NCI-H1417 treated with DMSO at 0.1 percent for 48 hours (cell line): ENCODE results near the gene SLC16A8.
"Not testable (repeated sequence)": the region's sequence is repeated elsewhere in the genome, so short reads cannot be mapped to it uniquely, and the experiment has no call there.

Experiments
- DNase-seq: peaks from one replicate; lab custom pipeline; 2025; lab: John Stamatoyannopoulos, UW

The SLC16A8 gene

DNA sequence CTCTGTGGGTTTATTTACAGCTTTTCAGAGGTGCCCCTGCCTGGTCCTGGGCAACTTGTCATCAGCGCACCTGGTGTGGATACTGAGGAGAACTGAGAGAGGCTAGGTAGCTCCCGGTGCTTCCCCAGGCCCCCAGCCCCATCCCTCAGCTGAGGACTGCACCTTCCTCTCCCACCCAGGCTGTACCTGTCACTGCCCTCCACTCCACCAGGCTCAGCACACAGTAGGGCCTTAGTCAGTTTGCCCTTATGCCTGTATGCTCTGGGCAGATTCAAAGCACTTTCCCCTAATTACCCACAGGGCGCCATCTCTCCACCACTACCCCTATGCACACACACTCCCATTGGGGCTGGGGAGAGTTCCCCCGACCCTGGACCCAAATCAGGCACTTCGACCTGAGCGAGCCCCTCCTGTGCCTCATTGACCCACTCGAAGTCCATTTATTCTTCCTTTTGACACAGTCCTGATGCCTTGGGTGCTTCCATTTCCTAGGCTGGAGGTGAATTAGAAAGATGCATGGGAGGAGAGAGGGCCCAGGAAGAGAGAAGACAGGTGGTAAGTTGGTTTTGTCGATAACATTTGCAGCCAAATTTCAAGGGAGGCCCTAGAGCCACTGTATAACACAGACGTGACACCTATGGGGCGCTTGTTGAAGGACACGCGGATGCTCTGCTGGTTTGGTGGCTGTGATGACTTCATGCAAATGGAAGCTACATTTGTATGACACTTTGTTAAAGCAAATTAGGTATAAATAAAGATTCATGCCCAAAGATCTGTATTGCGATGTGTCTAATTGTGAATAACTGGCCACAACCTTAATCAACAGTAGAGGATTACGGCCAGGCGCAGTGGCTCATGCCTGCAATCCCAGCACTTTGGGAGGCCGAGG is 40.6 kb downstream of the SLC16A8 start:
- DNase-seq = no peak

- DNase-seq = no peak
These were observed 41.5 kb downstream of the SLC16A8 start for GRCh38 chr22:38042488-38042790.

DNA sequence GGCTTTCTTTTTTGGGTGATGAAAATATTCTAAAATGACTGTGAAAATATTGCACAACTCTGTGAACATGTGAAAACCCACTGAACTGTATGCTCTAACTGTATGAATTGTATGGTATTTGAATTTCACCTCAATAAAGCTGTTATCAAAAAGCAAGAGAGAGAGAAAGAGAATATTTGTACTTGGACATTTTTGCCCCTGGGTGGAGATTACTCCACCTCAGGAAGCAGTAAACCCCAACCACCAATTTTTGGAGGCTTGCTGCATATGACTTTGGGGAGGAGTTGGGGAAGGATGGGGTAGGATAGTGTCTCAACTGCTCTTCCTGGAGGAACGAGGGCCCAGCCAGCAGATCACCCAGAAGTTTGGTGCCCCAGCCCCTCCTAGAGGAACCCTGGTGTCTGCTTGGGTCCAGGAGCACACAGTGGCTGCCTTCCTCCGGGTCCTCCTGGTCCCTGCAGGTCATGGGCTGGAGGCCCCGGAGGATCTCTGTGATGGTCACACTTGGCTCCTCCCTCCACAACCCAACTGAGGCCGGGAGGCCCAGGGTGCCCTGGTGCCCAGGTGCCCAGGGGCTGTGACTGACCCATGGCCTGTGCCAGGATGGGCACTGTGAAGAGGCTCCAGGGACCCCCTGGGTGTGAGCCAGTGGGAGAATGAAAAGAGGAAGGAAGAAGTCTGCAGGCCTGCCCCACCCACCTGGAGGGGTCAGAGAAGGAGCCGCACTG is 42.1 kb downstream of the SLC16A8 start:
- no peak for DNase-seq

DNA sequence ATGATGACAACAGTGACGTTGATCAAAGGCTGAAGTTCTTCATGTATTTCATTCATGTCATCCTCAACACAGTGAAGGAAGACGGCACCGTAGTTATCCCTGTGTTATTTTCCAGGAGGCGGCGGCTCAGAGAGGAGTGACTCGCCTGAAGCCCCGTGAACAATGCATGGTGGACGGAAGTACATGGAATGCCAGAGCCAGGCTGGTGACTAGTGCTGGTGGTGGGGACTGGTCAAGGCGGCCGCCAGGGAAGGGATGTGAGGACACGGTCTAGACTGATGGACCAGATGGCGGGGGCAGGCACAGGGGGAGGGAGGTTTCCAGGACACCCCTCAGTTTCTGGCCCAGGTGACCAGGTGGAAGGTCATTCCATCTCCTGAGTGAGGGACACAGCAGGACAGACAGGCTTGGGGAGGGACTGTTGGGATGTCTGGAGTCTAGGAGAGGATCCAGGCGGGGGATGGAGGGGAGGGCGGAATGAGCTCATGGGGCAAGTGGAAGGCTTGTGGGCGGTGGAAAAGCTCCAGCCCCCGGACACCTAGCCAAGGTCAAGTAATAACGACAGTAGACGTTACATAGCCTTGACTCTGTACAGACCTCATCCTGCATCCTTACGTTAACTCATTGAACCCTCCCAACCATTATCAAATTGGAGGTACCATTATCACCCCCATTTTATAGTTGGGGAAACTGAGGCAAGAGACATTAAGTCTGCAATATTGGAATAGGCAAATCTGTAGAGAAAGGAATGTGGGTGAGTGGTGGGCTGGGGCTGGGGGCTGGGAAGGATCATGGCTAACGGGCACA is 42.8 kb downstream of the SLC16A8 start:
- DNase-seq = no peak

DNA sequence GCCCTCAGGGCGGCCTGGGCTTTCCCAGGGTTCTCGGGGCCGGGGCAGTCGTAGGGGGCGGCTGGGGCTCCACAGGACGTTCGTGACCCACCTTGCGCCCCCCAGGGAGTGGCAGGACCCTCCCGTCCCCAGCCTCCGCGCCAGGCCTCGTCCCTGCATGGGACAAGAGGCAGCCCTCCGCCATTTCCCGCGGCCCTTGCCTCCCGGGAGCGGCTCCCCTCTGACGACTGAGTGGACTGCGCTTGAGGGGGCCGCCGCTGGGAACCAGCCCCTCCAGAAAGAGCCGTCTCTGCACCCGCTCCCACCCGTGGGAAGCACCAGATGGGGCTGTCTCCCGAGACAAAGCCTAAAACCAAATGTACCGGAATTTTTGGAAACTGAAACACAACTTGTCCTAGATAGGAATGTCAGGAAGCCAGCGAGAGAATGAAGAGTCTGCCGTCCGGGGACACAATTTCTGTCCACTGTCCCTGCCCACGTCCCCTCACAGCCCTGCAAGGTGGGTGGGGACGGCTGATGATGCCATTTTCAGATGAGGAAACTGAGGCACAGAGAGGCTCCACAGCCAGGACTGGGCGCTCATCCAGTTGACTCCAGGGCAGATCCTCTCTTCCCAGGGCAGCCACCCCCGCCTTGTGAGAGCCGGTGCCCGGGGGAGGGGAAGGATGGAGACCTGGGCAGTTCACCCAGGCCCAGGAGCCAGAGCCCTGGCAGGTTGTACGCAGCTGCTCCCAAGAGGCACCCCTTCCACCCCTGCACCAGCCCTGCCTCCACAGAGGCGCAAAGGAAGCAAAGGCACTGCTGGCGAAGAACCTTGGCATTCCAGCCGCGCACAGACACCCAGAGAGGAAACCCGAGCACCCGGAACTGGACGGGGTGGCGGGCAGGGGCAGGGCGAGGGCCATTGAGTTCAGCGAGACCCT is 44.8 kb downstream of the SLC16A8 start:
- DNase-seq = no peak

DNA sequence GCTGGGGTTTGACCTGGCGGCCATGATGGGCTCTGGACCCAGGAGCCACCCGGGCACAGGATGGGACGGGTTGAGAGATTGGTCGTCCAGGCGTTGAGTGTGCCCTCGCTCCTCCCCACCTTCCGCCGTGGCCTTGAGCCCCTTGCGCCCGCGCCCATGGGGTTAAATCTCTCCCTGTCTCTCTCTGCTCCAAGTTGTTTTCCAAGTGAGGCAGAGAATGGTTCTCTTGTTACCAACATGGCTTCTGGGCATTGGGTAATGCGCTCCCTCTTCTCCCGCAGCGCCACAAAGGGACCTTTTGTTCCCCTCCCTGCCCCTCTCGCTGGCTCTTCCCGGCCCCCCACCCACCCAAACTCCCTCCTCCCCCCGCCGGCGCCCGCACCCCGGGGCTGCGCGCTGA is 45.6 kb downstream of the SLC16A8 start:
- no peak for DNase-seq

- not testable (repeated sequence) for DNase-seq
These were observed 46.4 kb downstream of the SLC16A8 start for GRCh38 chr22:38037367-38038150.

DNA sequence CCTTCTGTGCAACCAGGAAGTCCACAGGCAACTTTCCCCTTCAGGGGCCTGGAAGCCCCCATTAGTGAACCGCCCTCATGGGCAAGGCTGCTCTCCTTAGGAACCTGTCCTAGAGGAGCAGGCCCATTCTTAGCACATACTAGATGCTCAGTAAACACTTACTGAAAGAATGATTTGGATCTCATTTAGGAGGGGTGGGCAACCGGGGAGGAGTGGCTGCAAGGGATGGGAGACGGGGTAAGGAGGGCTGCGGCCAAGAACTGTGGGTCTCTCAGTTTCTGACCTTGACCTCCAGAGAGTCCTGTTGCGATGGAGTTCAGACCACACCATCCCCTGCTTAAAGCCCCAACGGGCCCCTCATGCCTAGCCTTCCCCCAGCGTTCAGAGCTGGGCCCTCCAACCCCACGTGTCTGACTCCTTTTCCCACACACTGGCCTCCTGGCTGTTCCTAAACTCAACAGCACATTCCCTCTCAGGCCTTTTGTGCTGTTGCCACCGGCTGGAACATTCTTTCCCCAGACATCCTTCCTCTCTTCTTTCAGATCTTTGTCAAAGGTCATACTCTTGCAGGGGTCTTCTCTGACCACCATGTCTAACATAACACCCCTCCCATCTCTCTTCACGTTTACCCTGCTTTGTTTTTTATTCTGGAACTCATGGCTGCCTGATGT is 47.5 kb downstream of the SLC16A8 start:
- no peak for DNase-seq

- no peak for DNase-seq
These were observed 48.5 kb downstream of the SLC16A8 start for GRCh38 chr22:38035530-38035885.

DNA sequence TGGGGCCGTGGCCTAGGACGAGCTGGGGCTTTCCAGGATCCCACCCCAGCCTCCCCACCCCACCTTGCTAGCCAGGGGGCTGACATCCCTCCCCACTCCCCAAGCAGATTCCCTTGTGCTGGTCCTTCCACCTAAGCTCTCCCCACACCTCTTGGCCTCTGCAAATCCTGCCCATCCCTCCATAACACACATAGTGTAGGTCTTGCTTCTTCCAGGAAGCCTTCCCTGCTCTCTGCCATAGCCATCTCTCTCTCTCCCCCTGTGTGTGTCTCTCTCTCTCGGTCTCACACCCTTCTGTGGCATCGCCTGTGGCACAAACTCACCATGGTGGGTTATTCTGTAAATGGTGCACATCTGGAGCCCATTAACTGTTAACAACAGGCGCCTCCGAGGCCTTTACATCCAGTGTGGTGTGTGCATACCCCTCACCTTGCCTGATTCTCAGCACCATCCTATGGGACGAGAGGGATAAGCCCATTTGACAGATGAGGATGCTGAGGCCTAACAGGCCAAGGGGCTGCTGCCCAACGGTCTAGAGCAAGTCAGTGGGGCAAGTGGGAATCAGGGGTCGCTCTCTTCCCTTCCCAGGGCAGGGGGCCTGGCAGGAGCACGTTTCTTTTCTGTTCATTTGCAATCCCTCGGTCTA is 49.0 kb downstream of the SLC16A8 start:
- no peak for DNase-seq

DNA sequence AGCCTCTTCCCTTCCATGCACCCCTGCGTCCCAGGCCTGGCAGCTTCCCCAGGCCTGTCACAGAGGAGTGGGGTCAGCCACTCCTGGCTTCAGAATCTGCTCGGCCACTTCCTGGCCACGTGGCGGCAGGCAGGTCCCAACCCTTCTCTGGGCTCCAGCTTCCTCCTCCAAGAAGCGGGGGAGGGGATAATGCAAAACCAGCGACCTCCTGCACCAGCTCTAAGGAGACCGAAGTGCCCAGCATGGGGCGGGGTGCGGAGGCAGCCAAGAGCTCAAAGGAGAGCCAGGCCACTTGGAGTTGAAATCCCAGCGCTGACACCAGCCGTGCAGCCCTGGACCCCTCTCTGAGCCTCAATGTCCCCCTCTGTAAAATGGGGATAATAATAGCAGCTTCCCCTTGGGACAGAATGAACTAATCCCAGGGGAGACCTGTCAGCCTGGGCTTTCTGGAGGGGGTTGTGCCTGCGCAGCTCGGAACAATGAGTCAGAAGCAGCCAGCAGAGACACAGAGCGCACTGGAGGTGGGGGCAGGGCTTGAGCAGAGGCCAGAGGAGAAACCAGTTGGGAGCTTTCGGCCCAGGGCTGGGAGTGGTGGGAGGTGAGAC is 49.6 kb downstream of the SLC16A8 start:
- no peak for DNase-seq

DNA sequence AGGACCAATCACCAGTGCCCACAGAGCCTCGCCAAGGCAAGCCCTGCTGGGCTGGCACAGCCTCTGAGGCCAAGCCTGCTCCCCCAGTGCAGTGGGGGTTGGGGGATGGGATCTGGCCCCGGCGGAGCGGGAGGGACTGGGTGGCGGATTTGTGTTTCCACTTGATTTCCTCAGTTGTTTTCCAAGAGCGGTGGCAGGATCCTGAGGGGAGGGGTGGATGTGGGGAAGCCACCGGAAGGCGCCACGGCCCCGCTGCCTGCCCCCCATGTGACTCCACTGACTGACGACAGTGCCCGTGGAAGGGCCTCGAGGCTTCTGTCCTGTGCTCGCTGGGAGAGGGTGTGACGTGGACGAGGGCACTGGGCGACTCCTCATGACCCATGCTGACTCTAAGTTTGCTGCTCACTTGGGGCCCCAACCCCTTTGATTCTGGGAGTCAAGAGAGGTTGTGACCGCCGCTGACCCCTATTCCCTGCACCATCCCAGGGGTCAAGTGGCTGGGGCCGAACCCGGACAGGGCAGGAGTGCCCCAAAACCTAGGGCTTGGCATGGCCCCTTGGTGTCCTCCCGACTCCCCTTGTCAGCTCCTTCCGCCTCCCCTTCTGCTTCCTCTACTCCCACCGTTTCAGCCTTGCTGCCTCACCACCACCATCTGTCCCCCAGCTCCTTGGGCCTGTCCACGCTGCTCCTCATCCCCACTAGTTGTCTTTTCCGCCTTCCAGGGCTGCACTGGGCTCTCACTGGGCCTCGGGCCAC is 50.3 kb downstream of the SLC16A8 start:
- DNase-seq = no peak

DNA sequence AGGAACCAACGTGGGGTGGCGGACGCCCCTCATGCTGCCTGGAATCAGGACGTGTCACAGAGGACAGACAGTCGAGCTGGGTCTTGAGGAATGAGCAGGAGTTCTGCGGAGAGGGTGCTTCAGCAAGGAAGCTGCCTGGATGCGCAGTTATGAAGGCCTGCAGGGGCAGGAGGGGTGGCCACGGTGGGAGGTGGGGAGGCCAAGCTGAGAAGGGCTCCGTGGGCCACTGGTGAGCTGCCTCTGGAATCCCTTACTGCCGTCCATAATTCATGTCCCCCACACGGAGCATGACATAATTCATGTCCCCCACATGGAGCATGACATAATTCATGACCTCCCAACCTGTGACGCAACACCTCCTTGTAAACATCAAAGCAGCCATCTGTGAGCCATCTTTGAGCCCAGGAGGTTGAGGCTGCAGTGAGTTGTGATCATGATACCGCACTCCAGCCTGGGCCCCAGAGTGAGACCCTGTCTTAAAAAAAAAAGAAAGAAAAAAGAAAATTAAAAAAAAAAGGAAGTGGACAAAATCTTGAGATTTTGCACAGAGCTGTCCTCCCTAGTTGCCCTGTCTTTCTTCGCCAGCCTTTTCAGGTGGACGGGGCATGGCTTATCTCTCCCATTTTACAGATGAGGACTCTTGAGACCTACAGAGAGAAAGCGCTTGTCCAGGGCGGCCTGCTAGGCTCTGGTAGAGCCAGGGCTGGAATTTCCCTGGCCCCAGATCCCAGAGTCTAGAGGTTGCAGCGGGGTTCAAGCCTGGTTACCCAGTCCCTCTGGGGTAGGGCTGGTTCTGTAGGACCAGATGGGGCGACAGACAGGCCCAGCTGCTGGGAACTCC is 51.1 kb downstream of the SLC16A8 start:
- DNase-seq = no peak

DNA sequence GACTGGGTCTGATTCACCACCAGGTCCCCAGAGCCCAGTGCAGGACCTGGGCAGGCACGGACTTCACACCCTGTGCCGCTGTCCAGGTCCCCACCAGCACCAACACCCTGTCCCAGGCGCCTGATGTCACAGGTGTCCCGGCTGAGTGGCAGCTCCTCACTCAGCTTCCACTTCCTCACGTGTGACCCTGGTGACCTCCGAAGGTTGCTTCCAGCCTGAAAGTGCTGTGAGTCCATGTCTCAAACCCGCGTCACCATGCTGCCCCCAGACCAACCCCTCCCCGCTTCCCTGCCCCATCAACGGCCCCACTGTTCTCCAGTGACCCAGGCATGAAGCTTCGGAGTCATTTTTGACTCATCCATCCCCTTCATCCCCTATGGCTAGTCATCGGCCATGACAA is 52.5 kb downstream of the SLC16A8 start:
- DNase-seq = no peak

GRCh38 chr22:38030311-38031133 is 53.5 kb downstream of the SLC16A8 start:
- DNase-seq = no peak

- no peak for DNase-seq
These were observed 54.1 kb downstream of the SLC16A8 start for GRCh38 chr22:38029901-38030300.

DNA sequence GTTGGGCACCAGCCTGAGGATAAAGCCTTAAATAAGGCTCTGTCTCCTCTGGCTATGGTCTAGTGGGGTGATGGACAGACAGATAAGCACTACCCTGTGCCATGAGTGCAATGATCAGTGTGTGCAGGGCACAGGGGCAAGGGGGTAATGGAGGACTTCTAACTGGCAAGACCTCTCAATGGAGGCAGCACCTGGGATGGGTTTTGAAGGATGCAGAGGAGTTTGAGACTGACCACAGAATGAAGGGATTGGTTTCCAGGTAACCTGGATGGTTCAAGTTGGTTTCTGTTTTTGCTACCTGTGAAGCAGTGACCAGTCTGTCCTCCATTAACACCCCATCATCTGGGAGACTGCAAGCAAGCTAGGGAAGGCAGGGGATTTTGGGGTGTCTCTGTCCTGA is 54.6 kb downstream of the SLC16A8 start:
- DNase-seq = no peak
